Measurements from ENCODE around the gene GALNT10.

GRCh38 chr5:154178661-154179060, 11.9 kb upstream of the GALNT10 start:
- no peak for TF ChIP-seq CTCF (optimal IDR thresholded peaks at IDR 0.05 in 1 of 3, IDR thresholded peaks at IDR 0.05 in 1 of 3, conservative IDR thresholded peaks at IDR 0.05 in 1 of 3; ENCODE audit: extremely low read depth in 1 of 3, insufficient read depth in 2 of 3, low read length in 3 of 3)
- no peak for TF ChIP-seq EZH2 (IDR thresholded peaks at IDR 0.05; ENCODE audit: low read length)

Measured in keratinocyte (primary cell).